HEK293 (cell line): Measurements from ENCODE around the gene RBM17.

Source experiments
- REPIN1 ChIP-seq: fragments of 450-650 bp; formaldehyde crosslinking; IDR thresholded peaks from 2 replicates; pipeline ENCODE4 v1.5.1; 2017; ENCODE audit warnings: missing biosample characterization, missing genetic modification characterization, low read depth
- TCF7L2 ChIP-seq: IDR thresholded peaks from 2 replicates; pipeline ENCODE4 v1.6.1; 2011; ENCODE audit warnings: low read depth, mild to moderate bottlenecking, inconsistent platforms, low read length, moderate library complexity, borderline replicate concordance
- ZNF121 ChIP-seq: fragments of 450-650 bp; formaldehyde crosslinking; IDR thresholded peaks from 2 replicates; pipeline ENCODE4 v1.5.1; 2016; ENCODE audit warnings: missing biosample characterization, missing genetic modification characterization
- ZNF274 ChIP-seq, 2 experiments: fragments of 200-500 bp in 1 of 2; fragments of 450-650 bp in 1 of 2; sonication (Bioruptor generic) in 1 of 2; formaldehyde crosslinking in 1 of 2; IDR thresholded peaks; 2 replicates each; pipeline versions ENCODE4 v1.5.1 to v1.6.1; 2014 to 2016; ENCODE audit warnings: borderline replicate concordance in 1 of 2, inconsistent platforms in 1 of 2, low read length in 1 of 2, missing biosample characterization in 1 of 2, missing genetic modification characterization in 1 of 2
- ZNF404 ChIP-seq: fragments of 450-650 bp; formaldehyde crosslinking; IDR thresholded peaks from 2 replicates; pipeline ENCODE4 v1.5.1; 2017; ENCODE audit warnings: missing biosample characterization, missing genetic modification characterization
- ZNF610 ChIP-seq: fragments of 450-650 bp; formaldehyde crosslinking; IDR thresholded peaks from 2 replicates; pipeline ENCODE4 v1.5.1; 2016; ENCODE audit warnings: missing biosample characterization, missing genetic modification characterization, borderline replicate concordance
- ZNF629 ChIP-seq: fragments of 450-650 bp; formaldehyde crosslinking; IDR thresholded peaks from 2 replicates; pipeline ENCODE4 v1.5.1; 2017; ENCODE audit warnings: missing biosample characterization, missing genetic modification characterization
- TF ChIP-seq, protein P1 (sequence below): fragments of 450-650 bp; formaldehyde crosslinking; IDR thresholded peaks from 2 replicates; pipeline ENCODE4 v1.5.1; 2016; ENCODE audit warnings: missing biosample characterization, missing genetic modification characterization
- TF ChIP-seq, protein P2 (sequence below): fragments of 450-650 bp; IDR thresholded peaks from 2 replicates; pipeline ENCODE4 v1.5.1; 2018; ENCODE audit warnings: missing biosample characterization, mild to moderate bottlenecking, missing genetic modification characterization
- TF ChIP-seq, protein P3 (sequence below): fragments of 450-650 bp; formaldehyde crosslinking; IDR thresholded peaks from 2 replicates; pipeline ENCODE4 v1.5.1; 2017; ENCODE audit warnings: missing biosample characterization, missing genetic modification characterization

DNA sequence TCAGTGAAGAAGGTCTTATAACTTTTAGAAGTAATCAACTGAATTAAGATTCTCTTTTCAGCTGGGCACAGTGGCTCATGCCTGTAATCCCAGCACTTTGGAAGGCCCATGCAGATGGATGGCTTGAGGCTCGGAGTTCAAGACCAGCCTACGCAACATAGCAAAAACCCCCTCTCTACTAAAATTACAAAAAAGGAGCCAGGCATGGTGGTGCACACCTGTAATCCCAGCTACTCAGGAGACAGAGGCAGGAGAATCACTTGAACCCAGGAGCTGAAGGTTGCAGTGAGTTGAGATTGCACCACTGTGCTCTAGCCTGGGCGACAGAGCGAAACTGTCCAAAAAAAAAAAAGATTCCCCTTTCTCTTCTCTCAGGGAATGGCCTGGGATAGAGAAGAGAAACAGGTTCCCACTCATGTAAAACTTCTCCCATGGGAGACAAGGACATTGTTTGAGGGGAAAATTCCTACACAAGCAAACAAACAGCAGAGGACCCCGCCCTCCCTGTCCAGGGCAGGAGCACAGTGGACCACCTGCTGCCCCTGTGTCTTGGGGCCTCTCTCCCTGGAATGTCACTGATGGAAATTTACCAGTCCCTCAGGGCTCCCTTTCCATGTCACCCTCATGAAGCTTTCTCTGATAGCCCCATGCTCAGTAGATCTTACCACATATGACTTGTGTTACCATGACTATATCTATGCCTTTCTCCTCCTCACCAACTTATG is 32.3 kb upstream of the RBM17 start:
- TF ChIP-seq REPIN1 (tag by site-specific recombination) (no peak), ZNF274 (IDR thresholded peaks at IDR 0.05; ENCODE audit: low read length) (no peak), ZNF274 (tag by site-specific recombination; IDR thresholded peaks at IDR 0.05; ENCODE audit: borderline replicate concordance) (no peak), TCF7L2 (no peak), ZNF629 (tag by site-specific recombination) (no peak), ZNF404 (tag by site-specific recombination) (no peak), ZNF610 (tag by site-specific recombination) (no peak), ZNF121 (tag by site-specific recombination) (no peak)
- TF ChIP-seq, protein P1, sequence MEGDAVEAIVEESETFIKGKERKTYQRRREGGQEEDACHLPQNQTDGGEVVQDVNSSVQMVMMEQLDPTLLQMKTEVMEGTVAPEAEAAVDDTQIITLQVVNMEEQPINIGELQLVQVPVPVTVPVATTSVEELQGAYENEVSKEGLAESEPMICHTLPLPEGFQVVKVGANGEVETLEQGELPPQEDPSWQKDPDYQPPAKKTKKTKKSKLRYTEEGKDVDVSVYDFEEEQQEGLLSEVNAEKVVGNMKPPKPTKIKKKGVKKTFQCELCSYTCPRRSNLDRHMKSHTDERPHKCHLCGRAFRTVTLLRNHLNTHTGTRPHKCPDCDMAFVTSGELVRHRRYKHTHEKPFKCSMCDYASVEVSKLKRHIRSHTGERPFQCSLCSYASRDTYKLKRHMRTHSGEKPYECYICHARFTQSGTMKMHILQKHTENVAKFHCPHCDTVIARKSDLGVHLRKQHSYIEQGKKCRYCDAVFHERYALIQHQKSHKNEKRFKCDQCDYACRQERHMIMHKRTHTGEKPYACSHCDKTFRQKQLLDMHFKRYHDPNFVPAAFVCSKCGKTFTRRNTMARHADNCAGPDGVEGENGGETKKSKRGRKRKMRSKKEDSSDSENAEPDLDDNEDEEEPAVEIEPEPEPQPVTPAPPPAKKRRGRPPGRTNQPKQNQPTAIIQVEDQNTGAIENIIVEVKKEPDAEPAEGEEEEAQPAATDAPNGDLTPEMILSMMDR (tag by site-specific recombination): no peak
- TF ChIP-seq, protein P2, sequence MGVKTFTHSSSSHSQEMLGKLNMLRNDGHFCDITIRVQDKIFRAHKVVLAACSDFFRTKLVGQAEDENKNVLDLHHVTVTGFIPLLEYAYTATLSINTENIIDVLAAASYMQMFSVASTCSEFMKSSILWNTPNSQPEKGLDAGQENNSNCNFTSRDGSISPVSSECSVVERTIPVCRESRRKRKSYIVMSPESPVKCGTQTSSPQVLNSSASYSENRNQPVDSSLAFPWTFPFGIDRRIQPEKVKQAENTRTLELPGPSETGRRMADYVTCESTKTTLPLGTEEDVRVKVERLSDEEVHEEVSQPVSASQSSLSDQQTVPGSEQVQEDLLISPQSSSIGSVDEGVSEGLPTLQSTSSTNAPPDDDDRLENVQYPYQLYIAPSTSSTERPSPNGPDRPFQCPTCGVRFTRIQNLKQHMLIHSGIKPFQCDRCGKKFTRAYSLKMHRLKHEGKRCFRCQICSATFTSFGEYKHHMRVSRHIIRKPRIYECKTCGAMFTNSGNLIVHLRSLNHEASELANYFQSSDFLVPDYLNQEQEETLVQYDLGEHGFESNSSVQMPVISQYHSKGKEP (tag by site-specific recombination): no peak
- TF ChIP-seq, protein P3, sequence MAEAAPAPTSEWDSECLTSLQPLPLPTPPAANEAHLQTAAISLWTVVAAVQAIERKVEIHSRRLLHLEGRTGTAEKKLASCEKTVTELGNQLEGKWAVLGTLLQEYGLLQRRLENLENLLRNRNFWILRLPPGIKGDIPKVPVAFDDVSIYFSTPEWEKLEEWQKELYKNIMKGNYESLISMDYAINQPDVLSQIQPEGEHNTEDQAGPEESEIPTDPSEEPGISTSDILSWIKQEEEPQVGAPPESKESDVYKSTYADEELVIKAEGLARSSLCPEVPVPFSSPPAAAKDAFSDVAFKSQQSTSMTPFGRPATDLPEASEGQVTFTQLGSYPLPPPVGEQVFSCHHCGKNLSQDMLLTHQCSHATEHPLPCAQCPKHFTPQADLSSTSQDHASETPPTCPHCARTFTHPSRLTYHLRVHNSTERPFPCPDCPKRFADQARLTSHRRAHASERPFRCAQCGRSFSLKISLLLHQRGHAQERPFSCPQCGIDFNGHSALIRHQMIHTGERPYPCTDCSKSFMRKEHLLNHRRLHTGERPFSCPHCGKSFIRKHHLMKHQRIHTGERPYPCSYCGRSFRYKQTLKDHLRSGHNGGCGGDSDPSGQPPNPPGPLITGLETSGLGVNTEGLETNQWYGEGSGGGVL (tag by site-specific recombination): no peak
